Choroid plexus epithelial cell (primary cell): ENCODE data around the gene IVNS1ABP.
A peak's percentile ranks its signal among the peaks of the same experiment; 100 is the strongest.

Experiments used
- DNase-seq: peaks from one replicate; pipeline ENCODE4 v3.0.0-alpha.2; 2010; ENCODE audit warnings: low read depth
- H3K4me3 ChIP-seq: 2 replicates; pipeline ENCODE4 v1.5.1; 2011; ENCODE audit warnings: low read depth, mild to moderate bottlenecking, control low read depth, low read length, moderate library complexity
- CTCF ChIP-seq: conservative IDR thresholded peaks from 2 replicates; pipeline ENCODE4 v1.5.1; 2011; ENCODE audit warnings: low read depth, mild to moderate bottlenecking, control low read depth, inconsistent platforms, low read length, moderate library complexity

Gene IVNS1ABP

DNA sequence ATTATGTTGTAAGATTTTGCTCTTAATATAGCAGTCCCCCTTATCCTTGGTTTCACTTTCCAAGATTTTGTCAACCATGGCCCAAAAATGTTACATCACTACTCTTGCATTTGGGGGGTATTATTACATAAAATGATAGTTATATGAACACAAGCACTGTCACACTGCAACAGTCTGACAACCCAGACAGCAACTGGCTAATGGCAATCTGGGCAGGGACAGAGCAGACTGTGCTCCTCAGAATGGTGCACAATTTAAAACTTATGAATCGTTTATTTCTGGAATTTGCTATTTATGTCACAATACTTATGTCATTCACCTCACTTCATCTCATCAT, 2.1 kb upstream of the IVNS1ABP start:
- no peak overlapping the region for H3K4me3 ChIP-seq
- no peak for TF ChIP-seq CTCF
- no peak for DNase-seq

- TF ChIP-seq CTCF, result no peak
- DNase-seq, result no peak
- no peak overlapping the region for H3K4me3 ChIP-seq
These were observed 1.5 kb upstream of the IVNS1ABP start for GRCh38 chr1:185318431-185319138.

GRCh38 chr1:185317886-185318310, 855 bp upstream of the IVNS1ABP start:
- TF ChIP-seq CTCF, result no peak
- peak overlapping the region; percentile 92 for H3K4me3 ChIP-seq
- peak; percentile 15 for DNase-seq

GRCh38 chr1:185316163-185317033, 645 bp downstream of the IVNS1ABP start:
- peak; percentile 95 for DNase-seq
- peak overlapping the region; percentile 92 for H3K4me3 ChIP-seq
- TF ChIP-seq CTCF, result peak; percentile 46

DNA sequence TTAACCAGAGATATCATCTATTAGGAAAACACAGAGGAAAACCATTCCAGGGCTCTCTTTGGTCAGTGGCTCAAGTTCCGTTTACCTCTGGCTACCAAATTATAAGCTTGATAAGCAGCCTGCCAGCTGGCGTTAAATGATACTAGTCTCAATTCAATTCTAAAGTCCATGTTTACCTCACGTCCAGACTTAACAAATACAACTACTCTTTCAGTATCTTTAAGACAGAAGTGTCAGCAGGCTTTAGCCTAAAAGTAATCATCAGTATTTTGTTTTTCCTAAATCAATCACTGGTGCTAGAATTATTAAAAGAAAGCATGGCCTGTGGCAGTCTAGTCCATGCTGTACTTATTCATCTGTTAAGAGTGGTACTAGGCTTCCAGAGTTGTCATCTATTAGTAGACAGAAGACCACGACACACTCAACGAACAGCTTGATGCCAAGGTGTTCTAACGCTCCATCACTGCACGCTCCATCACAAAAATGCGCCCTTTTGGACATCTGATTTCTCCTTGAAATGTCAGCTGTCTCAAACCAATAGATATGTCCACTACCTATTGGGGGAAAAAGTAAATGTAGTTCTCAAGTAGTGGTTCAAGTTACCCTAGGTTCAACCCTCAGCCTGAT, 1.5 kb downstream of the IVNS1ABP start:
- DNase-seq, result peak; percentile 14
- TF ChIP-seq CTCF, result no peak
- H3K4me3 ChIP-seq, result peak overlapping the region; percentile 92

DNA sequence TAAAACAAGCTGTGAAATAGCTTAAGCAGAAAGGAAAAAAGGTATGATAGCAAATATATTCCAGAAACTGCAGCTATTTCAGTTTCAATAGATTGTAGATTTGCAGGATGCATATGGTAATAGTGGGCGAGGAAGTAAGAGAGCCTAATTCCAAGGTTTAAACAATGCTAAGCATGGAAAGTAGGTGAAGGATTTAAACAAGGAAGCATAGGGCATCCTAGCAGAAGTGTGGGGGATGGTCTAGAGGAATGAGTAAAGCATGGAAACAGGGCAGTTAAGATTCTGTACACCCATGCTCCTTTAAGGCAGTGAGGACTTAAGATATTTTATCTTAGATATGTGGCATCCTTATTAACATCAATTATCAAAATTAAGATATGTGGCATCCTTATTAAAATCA, 2.6 kb downstream of the IVNS1ABP start:
- DNase-seq, result peak; percentile 9
- no peak overlapping the region for H3K4me3 ChIP-seq
- TF ChIP-seq CTCF, result no peak
